ENCODE results near the gene GDF15.

DNA sequence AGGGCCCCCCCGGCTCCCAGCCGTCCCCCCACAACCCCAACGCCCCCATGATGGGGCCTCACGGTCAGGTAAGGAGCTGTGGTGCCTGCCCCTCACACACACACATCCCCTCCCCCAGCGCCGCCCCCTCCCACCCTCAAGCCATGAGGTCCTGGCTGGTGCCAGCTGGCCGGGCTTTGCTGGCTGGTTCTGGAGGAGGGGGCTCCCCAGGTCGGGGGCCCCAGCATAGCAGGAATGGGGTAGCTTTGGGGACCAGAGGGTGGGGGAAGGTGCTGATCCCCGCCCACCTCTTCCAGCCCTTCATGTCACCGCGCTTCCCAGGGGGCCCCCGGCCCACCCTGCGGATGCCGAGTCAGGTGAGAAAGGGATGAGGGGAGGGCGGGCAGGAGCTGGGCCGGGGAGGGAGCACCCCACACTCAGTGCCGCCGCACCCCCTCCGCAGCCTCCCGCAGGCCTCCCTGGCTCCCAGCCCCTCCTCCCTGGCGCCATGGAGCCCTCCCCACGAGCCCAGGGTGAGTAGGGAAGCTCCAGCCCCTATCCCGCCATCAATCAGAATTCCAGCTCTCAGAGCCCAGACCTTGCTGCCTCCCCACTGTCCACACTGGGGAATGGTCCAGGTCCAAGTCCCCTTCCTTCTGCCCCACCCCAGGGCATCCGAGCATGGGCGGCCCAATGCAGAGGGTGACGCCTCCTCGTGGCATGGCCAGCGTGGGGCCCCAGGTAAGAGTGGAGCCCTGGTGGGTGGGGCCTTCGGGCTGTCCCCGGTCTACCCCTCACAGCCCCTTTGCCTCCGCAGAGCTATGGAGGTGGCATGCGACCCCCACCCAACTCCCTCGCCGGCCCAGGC is 45.6 kb downstream of the GDF15 start:
- no peak for TF ChIP-seq POLR2A (IDR thresholded peaks at IDR 0.05)
- TF ChIP-seq, protein P1, sequence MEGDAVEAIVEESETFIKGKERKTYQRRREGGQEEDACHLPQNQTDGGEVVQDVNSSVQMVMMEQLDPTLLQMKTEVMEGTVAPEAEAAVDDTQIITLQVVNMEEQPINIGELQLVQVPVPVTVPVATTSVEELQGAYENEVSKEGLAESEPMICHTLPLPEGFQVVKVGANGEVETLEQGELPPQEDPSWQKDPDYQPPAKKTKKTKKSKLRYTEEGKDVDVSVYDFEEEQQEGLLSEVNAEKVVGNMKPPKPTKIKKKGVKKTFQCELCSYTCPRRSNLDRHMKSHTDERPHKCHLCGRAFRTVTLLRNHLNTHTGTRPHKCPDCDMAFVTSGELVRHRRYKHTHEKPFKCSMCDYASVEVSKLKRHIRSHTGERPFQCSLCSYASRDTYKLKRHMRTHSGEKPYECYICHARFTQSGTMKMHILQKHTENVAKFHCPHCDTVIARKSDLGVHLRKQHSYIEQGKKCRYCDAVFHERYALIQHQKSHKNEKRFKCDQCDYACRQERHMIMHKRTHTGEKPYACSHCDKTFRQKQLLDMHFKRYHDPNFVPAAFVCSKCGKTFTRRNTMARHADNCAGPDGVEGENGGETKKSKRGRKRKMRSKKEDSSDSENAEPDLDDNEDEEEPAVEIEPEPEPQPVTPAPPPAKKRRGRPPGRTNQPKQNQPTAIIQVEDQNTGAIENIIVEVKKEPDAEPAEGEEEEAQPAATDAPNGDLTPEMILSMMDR (IDR thresholded peaks at IDR 0.05), result no peak

All from testis (tissue), 2 donors.